ENCODE results near the gene CDH23. TPM values are rescaled to one million over a fixed set of nuclear protein-coding genes. Genes with fewer than 3 reads are reported as not detected.

Gene CDH23
- total RNA-seq, 1 experiment from 2014 or later, result 0.14 TPM

DNA sequence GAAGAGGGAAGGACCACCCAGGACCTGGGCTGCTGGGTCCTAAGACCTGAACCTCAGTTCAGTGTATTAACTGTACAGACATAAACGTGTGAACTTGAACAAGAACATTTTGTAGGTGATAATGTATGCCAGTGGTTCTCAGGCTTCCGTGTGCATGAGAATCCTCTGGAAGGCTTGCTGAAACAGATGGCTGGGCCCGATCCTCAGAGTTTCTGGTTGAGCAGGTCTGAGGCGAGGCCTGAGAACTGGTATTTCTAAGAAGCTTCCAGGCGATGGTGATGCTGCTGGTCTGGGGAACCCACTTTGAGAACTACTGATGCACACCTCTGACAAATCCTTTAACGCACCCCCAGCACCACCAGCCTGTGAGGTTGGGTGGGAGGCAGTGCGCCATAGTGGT lies 70.4 kb downstream of the CDH23 start:
- DNase-seq (ENCODE audit: low spot score), result no peak

DNA sequence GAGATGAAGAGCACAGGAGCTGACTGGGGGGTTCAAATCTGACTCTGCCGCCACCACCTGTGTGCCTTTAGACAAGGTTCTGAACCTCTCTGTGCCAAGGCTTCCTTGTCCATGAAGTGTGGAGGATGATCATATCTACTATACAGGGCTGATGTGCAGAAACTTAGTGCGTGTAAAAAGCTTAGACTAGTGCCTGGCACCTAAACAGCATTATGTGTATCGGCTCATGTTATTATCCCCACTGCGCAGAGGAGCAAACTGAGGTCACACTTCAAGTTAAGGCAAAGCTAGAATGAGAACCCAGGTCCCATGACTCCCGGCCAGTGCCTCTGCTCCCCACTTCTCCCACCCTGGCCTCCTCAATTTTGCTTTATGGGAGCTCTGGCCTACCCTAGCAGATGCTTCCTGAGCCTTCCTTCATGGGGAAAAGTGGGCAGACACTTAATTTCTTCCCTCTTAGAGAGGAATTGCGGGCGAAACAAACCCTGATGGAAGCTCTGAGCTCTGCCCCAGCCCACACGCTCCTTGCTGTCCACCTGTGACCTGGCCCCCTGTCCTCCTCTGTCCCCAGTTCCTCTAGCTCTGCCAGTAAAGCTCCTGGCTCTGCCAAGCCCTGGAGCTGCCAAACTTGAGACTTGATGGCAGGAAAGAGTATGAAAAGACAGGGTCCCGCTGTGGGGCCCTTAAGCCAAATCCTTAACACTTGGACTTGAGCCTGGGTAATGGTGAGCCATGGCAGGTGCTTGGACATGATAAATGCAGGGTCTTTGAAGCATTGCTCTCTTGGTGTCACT lies 71.0 kb downstream of the CDH23 start:
- DNase-seq (ENCODE audit: low spot score), result no peak

DNA sequence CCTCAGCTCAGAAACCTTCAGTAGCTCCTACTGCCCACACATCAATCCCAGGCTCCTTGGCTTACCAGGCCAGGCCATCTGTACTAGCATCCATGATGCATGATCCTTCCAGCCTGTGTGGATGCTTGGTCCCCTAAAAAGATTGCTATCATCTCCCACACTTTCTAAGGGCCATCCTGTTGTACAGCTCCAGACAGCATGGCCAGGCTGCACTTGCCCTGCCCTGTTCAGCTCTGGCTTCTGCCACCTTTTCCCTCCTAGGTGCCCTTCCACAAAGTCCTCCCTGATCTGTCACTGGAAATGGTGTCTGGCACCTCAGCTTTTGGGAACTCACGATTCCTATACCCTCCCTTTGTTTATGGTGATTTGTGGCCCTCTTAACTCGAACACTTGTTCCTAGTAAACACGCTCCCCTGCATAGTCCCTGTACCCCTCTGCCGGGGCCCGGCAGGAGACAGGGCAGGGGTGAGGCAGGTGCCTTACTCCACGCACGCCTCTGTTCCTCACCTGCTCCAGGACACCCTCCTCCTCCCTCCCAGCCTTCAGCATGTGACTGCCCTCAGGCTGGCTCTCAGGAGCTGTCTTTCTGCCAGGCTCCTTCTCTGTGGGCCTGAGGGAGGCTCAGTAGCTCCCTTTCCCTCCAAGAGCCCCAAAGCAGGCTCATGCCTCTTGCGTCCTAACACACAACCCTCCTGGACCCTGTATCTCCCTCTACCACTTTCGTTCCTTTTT lies 71.8 kb downstream of the CDH23 start:
- DNase-seq (ENCODE audit: low spot score), result no peak

DNA sequence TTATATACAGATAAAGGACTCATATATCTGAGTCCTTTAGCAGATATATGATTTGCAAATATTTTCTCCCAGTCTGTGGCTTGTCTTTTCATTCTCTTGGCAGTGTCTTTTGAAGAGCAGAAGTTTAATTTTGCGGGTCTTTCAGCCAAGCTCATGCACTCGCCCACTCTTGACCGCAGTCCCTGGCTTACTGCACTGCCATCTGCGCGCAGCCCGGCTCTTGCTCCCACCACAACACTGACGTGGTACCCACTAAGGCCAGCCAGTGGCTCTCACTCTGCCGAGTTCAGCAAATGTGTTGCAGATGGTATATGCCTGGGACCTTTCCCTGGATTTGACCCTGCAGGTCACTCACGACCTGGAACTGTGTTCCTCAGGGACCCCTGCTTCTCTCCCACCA lies 74.3 kb downstream of the CDH23 start:
- DNase-seq (ENCODE audit: low spot score), result no peak

DNA sequence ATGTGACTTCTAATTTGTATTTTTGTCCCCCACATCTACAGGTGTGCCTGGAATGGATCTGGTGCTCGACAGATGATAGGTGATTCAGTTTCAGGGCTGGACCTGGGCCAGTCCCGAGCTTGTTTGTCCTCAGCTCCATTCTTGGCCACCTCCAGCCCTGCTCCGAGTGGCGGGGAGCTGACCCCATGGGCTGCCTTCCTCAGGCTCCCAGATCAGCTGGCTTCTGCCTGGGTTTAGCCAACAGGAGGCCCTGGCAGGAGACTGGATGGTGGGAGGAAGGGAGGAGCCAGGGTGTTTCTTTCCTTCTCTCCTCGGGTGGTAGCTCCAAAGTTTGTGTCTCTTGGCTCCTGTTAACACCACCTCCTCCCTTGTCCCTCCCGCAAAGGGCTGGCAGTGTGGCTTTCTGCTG lies 75.2 kb downstream of the CDH23 start:
- no peak for DNase-seq (ENCODE audit: low spot score)

DNA sequence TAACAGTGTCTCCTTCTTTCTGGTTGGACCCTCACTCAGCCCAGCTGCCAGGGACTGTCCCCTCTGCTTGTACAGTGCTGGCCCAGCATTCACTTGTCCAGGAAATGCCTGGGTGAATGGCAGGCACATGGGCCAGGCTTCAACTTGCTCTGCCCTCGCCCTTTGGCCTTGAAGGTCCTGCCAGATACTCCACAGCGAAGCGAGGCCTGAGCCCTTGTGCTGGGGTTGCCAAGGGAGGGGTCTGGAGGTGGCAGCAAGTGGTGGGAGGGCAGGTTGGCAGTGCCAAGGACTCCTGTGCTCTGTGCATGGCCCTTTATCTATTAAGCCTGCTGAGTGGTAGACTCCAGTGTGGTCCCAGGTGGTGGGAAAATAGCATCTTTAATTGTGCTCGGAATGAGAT lies 75.7 kb downstream of the CDH23 start:
- DNase-seq (ENCODE audit: low spot score), result no peak

DNA sequence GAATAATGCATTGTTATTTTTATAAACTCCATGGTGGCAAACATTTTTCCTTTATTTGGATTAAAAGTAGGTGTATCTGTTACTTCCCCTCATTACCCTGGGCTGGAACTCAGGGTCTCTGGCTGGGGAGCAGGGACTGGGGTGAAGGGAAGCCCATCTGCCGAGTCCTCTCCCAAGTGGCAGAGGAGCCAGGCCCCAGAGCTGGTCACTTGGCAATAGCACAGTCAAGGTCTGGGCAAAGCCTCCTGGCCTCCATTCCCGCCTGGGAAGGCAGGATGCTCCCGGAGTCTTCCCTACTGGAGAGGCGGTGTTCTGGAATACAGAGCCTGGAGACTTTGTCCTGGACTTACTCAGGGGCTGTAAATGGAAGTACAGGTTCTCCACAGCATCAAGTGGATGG lies 76.2 kb downstream of the CDH23 start:
- no peak for DNase-seq (ENCODE audit: low spot score)

DNA sequence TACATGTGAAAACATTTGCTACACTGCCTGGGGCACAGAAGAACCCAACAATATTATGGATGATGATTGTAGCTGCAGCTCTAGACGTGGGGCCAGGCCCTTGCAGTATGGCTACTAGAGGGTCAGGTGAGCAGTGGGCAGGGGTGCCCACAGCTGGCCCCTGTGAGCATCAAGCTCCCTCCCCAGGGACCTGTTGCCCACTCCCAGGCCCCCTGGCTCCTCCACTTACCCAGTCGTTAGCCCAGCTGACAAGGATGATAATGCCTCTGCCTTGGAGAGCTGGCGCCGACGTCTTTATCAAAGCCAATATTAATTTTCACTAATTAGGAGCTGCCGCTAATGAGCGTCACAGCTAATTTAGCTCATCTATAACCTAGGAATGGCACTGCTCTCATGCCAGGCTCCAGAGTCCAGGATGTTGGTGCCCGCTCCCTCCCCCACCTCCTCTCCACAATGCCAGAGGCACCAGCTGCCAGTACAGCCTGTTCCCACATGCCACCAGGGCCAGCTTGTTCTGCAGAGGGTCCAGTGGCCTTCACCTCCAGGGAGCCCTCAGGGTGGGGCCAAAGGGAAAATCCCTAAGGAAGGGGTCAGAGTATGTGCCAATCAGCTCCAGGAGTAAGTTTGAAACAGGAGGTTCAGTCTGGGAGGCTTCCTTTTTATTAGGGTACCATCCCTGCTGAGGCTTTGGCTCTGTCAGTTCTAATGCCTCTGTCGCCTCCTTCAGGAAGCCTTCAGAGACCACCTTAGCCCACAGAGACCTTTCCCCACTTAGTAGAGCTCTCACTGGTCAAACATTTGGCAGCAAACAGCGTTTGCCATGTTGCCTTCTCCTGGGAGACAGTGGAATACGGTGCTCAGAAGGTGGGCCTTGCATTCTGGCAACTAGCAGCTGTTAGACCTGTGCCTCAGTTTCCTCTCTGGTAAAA lies 77.2 kb downstream of the CDH23 start:
- DNase-seq (ENCODE audit: low spot score), result no peak

DNA sequence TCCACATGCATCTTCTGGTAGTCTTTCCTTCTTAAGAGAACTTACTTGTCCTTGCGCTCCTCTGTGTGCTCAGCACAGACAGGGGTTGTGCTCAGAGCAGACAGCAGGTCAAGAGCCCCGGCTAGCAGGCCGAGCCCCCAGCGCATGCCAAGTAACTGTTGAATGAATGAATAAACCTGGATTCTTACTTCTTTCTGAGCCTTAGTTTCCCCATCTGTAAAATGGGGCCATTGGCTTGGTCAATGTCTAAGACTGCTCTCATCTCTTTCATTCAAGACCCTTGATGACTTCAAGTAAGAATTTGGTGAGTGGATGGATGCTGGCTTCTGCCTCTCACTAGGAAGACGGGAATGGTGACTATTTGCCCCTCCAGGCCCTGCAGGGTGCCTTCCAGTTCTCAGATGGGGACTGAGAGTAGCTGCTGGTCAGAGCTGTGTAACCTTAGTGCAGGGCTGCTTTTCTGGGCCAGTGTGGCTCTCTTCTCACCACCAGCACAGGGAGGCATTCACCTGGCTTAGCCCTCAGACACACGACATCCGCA lies 78.1 kb downstream of the CDH23 start:
- no peak for DNase-seq (ENCODE audit: low spot score)

DNA sequence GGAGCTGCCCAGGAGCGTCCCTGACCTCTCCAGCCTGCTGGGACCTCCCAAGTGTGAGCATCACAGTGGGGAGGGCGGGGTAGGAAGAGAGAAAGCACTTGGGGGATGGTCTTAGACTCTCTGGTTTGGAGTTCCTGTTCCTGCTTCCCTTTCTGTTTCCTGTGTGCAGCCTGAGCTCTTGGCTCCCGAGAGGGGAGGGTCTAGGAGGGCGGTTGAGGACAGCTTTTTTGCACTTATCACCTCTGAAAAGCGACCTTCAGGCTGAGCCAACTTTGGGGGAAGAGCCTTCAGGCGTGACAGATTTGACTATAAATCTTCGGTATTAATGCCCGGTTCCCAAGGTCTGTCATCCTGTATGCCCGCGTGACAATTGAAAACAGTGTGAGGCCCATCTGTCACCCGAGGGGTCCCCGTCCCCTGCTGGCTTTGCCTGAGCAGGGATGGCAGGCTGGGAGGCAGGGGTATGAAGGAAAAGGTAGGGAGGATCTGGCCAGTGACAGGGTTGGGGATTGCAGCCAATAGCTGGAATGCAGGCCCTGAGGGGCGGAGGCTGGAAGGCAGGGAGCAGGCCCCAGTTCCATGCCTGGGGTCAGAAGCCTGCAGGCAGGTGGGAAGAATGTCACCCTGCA lies 78.6 kb downstream of the CDH23 start:
- no peak for DNase-seq (ENCODE audit: low spot score)

DNA sequence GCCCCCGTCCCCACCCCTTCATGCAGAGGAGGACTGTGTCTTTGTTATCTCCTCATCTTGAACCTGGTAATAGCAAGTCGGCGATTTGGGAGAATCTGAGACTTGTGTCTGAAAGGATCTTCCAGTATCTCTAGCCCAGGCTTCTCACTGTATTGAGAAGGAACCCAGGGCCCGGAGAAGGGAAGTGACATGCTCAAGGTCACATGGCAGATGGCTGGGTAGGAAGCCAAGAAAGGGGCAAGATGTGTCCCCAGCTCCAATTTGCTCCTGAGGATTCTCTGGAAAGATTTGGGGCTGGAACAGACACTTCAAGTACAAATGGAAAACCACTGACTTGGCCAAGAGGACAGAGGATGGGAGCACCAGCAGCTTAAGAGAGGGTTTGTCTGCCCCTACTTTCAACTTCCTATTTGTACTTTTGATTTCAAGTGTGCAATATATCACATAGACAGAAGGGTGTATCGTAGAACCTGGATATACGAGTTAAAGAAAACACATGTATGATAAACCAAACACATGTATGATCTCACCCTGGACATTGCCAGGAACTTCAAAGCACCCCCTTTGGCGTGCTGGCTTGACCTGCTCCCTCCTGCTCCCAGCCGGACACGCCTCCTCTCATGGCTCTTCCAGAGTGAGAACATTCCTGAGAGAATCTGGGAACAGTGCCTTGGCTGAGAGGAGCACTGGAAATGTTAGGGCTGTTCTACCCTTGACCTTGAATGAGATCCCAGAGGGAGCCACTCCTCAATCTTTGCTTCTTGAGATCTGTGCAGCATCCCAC lies 79.7 kb downstream of the CDH23 start:
- no peak for DNase-seq (ENCODE audit: low spot score)

DNA sequence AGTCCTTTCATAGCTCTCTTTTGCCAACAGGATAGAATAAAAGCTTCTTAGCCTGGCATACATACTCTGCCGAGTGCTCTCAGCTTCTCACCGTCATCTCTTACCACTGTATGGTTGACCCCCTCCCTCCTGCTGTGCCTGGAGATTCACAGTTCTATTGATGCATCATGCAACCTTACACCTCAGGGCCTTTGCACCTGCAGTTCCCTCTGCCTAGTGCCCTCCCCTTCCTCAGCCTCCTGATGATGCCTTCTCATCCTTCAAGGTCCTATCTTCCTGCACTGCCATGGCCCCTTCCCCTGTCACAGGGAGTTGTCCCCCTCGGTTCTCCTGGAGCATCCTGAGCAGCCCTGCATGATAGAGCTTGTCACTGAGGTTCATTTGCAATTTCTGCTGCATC lies 81.5 kb downstream of the CDH23 start:
- DNase-seq (ENCODE audit: low spot score), result no peak

DNA sequence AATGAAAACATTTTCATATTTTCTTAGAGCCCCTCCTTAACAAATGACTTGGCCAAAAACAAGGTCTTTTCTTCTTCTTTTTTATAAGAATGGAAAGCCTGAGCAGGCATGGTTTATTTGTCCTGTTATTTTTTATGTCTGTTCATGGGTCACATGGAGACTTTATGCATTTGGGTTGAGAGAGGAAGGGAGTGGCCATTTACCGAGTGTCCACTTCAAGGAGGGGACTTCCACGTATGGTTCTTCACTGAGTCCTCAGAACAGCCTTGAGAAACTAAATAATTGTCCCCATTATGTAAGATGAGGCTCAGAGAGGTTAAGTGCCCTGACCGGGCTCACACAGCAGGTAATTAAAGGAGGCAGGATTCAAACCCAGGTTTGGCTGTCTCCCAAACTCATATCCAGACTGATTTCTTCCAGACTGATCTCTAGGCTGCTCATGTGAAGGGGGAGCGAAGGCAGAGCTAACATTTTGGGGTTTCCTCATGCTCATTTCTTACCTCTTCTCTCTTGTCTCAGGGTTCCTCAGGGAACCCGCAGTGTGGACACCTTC lies 82.2 kb downstream of the CDH23 start:
- DNase-seq (ENCODE audit: low spot score), result no peak

DNA sequence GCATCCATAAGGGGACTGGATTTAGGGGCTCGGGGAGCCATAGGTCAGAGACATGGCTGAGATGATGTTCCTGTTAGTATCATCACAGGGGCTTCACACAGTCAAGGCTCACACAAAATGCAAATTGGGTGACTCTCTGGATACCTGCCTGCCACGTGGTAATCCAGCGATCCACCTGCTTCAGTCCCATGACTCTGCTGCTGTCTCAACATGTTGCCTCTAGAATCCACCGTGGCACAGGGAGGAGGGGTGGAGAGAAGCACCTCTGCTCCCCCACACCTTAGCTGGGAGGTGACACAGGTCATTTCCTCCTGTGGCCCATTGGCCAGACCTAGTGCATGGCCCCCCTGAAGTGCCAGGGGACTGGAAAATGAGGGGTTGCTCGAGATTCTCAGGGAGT lies 83.1 kb downstream of the CDH23 start:
- no peak for DNase-seq (ENCODE audit: low spot score)

DNA sequence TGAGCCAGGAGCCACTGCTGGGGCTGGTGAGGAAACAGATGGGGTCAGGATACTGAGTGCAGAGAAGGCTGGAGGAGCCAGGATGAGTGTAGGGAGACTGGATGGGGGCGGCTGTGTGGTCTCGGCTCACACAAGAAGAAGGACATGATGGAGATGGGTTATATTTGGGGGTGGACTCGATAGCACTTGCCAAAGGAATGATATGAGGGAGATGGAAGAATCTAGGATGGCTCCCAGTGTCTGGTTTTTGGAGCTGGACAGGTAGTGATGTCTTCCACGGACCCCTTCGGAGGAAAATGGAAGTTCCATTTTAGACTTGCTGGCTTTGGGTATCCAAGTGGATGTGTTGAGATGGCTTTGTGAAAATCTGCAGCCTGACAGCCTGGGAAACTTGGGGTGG lies 83.9 kb downstream of the CDH23 start:
- DNase-seq (ENCODE audit: low spot score), result no peak

DNA sequence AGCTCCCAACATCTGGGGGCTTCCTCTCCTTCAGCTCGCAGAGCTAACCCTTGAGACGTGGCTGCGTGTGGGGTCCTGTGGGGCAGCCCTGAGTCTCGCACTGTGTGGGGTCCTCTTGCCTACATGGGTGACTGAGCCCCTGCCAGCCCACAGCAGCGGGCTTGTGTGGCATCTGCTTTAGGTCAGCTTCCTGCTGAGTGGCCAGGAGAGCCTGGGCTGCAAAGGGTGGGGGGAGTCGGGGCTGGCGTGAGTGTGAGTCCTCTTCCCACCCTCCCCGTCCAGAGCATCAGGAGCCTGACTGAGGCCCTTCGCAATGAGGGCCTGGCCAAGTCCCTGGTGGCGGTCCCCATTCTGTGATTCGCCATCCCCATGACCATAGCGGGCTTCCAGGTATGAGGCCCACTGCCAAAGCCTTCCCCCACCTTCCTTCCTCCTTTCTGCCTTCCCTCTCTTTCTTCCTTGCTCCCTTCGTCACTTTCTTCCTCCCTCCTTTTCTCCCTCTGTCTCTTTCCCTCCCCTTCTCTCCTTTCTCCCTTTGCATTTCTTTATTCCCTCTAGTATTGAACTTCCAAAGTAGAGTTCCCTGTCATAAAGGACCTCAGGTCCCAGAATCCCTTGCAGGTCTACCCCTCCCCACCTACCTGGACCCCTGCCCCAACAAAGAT lies 85.2 kb downstream of the CDH23 start:
- DNase-seq (ENCODE audit: low spot score), result no peak

DNA sequence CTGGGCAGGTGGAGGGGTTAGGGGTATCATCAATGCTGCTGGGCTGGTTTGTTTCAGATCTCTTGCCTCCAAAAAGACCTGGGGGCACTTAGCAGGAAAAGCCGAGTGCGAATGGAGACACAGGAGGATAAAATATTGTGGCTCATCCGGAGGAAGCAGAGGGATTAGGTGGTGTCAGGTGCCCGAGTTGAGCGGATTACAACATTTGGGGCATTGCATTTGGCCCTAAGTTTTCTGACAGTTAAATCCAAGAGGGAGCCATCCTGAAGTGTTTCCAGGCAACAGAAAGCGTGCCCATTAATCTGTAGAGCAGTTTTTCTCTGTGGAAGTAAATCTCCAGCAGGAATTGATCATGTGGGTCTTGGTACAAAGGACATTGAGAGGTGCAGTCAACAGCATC lies 85.9 kb downstream of the CDH23 start:
- DNase-seq (ENCODE audit: low spot score), result no peak

DNA sequence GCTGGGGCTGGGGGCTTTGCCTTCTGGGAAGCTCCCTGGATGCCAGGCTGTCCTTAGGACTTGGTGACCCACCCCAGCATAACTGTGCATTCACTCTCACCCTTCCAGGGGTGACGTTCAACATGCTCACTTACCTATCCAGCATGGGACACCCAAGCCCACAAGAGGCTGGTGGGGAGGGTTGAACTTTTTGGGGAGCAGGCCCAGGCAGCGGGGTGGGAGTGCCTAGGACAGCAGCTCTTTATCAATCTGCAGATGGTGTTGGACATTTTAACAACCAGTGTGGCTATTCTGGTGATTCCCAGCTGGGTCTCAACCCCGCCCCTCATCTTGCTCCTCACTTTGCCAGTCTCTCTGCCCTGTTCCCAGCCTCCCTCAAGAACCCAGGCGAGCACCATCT lies 86.4 kb downstream of the CDH23 start:
- DNase-seq (ENCODE audit: low spot score), result no peak

DNA sequence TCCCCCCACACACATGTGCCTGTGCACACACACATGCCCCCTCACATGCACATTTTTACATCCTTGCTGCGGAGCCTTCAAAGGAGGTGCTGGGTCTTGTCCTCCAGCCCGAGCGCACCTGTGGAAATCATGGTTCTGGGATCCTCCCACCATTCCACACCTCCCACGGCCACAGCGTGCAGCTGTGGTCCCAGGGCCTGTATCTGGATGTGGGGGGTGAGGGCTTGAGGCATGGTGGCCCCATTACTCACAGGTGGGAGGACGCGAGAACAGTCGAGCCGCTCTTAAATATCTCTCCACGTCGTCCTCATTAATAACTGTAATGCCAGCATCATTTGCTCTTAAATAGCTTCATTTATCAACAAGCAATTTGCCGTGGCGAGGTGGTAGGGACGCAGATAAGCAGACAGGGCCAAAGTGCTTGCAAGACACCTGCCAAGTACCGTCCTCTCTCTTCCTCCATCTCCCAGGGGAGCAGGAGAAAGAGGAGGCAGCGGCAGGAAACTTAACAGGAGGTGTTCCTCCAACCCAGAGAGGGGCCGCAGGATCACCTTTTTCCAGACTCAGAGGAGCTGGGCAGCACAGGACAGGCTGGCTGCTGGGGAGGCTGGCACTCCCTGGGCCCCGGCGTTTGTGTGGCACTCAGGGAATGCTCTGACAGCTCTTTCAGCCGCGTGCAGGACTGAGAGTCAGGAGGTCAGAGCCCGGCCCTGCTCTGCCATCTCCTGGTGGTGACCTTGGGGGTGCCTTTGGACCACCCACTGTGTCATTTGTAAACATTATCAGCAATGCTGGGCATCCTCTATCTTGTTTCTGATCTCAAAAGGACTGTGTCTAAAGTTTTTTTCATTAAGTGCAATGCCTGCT lies 87.4 kb downstream of the CDH23 start:
- no peak for DNase-seq (ENCODE audit: low spot score)

All from A172 (cell line).